NB4 (cell line): ENCODE measurements around the gene PDE9A.

Experiments used
- DNase-seq: peaks from one replicate; pipeline ENCODE4 v3.0.0; 2010; ENCODE audit warnings: low read depth
- H3K4me3 ChIP-seq: one replicate; pipeline ENCODE4 v1.5.1; 2011; ENCODE audit warnings: mild to moderate bottlenecking, low read depth, low read length, moderate library complexity
- MYC ChIP-seq: IDR thresholded peaks from 2 replicates; pipeline ENCODE4 v1.6.1; 2011; ENCODE audit warnings: low read depth, low read length
- POLR2A ChIP-seq: IDR thresholded peaks from 2 replicates; pipeline ENCODE4 v1.6.1; 2011; ENCODE audit warnings: mild to moderate bottlenecking; ENCODE audit not compliant: insufficient read length; ENCODE audit errors: extremely low read depth
- TF ChIP-seq, protein P1 (sequence below): IDR thresholded peaks from one replicate; pipeline ENCODE4 v1.5.1; 2012; ENCODE audit warnings: low read depth, low read length
- TF ChIP-seq, protein P2 (sequence below): IDR thresholded peaks from 2 replicates; pipeline ENCODE4 v1.6.1; 2011; ENCODE audit warnings: low read depth, low read length

The PDE9A gene

DNA sequence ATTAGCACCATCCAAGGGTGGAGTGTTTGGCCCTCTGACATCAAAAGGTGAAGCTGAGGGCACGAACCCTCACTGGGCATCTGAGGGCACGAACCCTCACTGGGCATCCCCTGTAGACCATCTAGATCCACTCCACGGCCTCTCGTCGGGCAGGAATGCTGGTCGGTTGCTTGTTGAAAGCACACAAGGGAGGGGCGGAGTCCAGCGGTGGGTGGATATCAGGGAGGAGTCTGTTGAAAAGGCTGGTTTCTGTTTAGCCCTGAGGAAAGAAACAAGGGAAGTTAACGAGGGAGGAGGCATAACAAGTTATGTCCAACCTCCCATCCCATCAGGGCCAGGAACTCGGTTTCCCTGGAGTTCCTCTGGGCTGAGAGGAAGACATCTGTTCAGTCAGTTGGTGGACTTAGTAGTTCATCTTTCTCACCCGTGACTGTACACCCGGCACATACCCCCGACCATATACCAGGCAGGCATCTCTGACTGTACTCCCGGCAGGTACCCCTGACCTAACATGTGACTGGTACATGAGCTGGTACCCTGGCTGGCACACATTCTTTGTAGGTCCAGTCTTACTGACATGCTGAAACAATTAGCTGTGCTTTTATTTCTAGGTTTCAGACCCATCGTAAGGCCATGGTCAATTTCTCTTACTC, 32.1 kb upstream of the PDE9A start:
- TF ChIP-seq, protein P1, sequence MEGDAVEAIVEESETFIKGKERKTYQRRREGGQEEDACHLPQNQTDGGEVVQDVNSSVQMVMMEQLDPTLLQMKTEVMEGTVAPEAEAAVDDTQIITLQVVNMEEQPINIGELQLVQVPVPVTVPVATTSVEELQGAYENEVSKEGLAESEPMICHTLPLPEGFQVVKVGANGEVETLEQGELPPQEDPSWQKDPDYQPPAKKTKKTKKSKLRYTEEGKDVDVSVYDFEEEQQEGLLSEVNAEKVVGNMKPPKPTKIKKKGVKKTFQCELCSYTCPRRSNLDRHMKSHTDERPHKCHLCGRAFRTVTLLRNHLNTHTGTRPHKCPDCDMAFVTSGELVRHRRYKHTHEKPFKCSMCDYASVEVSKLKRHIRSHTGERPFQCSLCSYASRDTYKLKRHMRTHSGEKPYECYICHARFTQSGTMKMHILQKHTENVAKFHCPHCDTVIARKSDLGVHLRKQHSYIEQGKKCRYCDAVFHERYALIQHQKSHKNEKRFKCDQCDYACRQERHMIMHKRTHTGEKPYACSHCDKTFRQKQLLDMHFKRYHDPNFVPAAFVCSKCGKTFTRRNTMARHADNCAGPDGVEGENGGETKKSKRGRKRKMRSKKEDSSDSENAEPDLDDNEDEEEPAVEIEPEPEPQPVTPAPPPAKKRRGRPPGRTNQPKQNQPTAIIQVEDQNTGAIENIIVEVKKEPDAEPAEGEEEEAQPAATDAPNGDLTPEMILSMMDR: no peak
- TF ChIP-seq POLR2A (no peak), MYC (no peak)
- TF ChIP-seq, protein P2, sequence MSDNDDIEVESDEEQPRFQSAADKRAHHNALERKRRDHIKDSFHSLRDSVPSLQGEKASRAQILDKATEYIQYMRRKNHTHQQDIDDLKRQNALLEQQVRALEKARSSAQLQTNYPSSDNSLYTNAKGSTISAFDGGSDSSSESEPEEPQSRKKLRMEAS: no peak
- no peak overlapping the region for H3K4me3 ChIP-seq
- DNase-seq: no peak

DNA sequence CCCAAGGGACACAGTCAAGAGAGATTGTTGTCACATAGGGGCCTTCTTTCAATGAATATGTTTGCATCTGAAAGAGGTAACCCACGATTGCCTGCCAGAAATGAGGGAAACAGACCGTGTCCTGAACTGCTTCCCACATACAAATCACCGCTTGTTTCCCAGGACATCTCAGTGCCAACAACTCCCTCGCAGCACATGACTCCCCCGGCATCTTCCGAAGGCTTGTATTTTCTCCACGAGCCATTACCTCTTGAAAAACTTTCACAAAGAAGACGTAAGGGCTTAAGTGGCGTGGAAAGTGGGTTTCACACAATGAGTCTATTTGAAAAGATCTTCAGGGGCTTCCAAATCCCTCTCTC, 31.6 kb upstream of the PDE9A start:
- H3K4me3 ChIP-seq: no peak overlapping the region
- TF ChIP-seq MYC (no peak), POLR2A (no peak)
- TF ChIP-seq, protein P2: no peak
- TF ChIP-seq, protein P1: no peak
- DNase-seq: no peak

DNA sequence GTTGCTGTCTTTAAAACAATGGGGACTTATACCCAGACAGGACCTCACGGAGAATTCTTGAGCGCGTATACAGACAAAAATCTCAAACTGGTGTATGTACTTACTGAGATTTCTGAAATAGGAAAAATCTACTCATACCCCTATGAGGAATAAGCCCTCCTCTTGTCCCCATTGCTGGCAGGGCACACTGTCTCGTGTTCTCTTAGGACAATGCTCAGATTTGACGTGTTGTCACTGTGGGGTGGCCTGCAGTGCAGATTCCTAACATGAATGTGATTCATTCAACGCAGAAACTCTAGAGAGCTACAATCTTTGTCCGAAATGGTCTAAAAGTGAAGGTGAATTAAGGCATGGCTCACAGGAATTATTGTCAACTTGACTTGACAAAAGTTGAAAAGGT, 31.1 kb upstream of the PDE9A start:
- no peak overlapping the region for H3K4me3 ChIP-seq
- TF ChIP-seq, protein P1: no peak
- TF ChIP-seq, protein P2: no peak
- TF ChIP-seq MYC (no peak), POLR2A (no peak)

DNA sequence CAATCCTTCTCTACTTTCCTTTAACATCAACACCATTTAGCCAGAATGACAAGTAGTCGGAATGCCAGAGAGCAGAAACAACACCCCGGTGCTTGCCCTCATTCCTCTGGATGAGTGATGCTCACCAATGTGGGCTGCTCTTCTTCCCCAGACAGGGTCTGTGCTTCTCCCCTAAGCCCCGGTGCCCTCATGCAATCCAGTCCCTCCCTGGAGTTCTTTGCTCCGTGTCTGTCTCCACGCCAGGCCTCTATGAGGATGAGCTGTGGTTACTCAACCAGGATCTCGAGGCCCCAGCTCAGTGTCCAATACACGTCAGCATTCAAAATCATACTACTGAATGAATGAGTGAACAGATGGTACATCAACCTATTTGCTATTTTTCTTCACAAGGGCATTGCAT, 29.7 kb upstream of the PDE9A start:
- H3K4me3 ChIP-seq: no peak overlapping the region
- no peak for DNase-seq
- TF ChIP-seq MYC (no peak), POLR2A (no peak)
- TF ChIP-seq, protein P1: no peak
- TF ChIP-seq, protein P2: no peak

More for the DNA sequence above, 31.1 kb upstream of the PDE9A start:
- DNase-seq: no peak

DNA sequence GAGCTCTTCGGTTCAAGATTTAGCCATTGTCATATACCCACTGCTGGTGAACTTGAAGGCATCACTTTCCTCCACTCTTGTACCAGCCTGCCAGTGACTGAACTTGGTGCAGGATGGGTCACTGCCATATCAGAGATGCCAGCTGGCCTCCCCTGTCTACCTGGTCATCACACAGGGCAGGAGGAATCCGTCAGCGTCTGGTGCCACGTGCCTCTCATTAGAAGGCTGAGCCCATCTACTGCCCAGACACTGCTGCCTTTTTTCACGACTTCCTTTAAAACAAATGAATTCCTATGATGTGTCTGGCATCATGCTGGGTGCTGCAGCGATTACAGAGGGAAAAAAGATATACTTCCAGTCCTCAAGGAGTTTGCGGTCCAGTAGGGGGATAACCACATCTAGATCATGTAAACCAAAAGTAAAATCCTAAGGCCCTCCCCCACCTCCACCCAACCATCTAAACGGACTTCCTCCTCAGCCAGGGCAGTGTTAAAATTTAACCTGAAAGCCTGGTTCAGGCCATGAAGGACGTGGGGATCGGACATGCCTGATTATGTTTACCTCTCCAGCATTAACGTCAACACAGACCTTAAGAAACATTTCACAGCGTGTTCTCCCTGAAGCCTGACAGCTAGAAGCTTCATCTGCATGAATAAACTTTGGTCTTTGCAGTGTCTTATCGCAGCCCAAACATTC, 29.2 kb upstream of the PDE9A start:
- peak; percentile 40 for DNase-seq
- no peak for TF ChIP-seq MYC
- TF ChIP-seq, protein P1: no peak
- TF ChIP-seq POLR2A: no peak
- H3K4me3 ChIP-seq: no peak overlapping the region

DNA sequence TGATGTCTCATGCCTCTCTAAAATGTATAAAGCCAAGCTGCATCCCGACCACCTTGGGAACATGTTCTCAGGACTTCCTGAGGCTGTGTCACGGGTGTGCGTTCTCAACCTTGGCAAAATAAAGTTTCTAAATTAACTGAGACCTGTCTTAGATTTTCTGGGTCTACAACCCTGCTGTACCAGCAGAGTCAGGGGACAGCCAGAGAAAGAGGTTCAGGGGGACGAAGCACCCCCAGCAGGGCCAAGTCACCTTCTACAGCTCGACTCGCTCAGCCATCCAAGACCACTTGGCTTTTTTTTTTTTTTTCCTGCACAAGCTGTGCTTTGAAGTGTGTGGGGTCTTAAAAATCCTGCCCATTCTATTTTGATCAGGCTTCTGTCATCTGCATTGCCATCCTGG, 28.5 kb upstream of the PDE9A start:
- TF ChIP-seq POLR2A: no peak
- no peak for TF ChIP-seq MYC
- TF ChIP-seq, protein P1: no peak
- TF ChIP-seq, protein P2: no peak
- DNase-seq: no peak
- H3K4me3 ChIP-seq: no peak overlapping the region
